H9 (cell line): Measurements from ENCODE around the gene RASL10B. TPM values are rescaled to one million over a fixed set of nuclear protein-coding genes. Genes with fewer than 3 reads are reported as not detected.

ENCODE experiments used
- DNase-seq: peaks from one replicate; pipeline ENCODE4 v3.0.0-alpha.2; 2017
- H2AFZ ChIP-seq: one replicate; pipeline ENCODE4 v1.6.1; 2013; ENCODE audit warnings: mild to moderate bottlenecking, low read length, control low read depth, moderate library complexity
- H2AK5ac ChIP-seq: 2 replicates; pipeline ENCODE4 v1.6.1; 2013; ENCODE audit warnings: low read length, control low read depth, mixed read lengths; ENCODE audit not compliant: insufficient read length
- H2BK120ac ChIP-seq: one replicate; pipeline ENCODE4 v1.6.1; 2013; ENCODE audit warnings: low read depth, mild to moderate bottlenecking, low read length, control low read depth, inconsistent platforms; ENCODE audit not compliant: poor library complexity, severe bottlenecking
- H2BK12ac ChIP-seq: 2 replicates; pipeline ENCODE4 v1.6.1; 2013; ENCODE audit warnings: low read length, control low read depth, mixed read lengths, low read depth; ENCODE audit not compliant: insufficient read length
- H2BK15ac ChIP-seq: 2 replicates; pipeline ENCODE4 v1.6.1; 2013; ENCODE audit warnings: low read depth, low read length, control low read depth
- H2BK20ac ChIP-seq: one replicate; pipeline ENCODE4 v1.6.1; 2013; ENCODE audit warnings: low read depth, mild to moderate bottlenecking, low read length, control low read depth, inconsistent platforms; ENCODE audit not compliant: poor library complexity, severe bottlenecking
- H2BK5ac ChIP-seq: 2 replicates; pipeline ENCODE4 v1.6.1; 2013; ENCODE audit warnings: low read length, control low read depth, mixed read lengths; ENCODE audit not compliant: insufficient read length
- H3K14ac ChIP-seq: 2 replicates; pipeline ENCODE4 v1.6.1; 2013; ENCODE audit warnings: low read length, control low read depth; ENCODE audit not compliant: insufficient read depth
- H3K18ac ChIP-seq: 2 replicates; pipeline ENCODE4 v1.6.1; 2013; ENCODE audit warnings: low read depth, mild to moderate bottlenecking, mixed read lengths, low read length, control low read depth; ENCODE audit not compliant: insufficient read length
- H3K23ac ChIP-seq: 2 replicates; pipeline ENCODE4 v1.6.1; 2013; ENCODE audit warnings: low read length, control low read depth, mixed read lengths, low read depth; ENCODE audit not compliant: insufficient read length
- H3K23me2 ChIP-seq: 2 replicates; pipeline ENCODE4 v1.6.1; 2013; ENCODE audit warnings: low read depth, mild to moderate bottlenecking, mixed read lengths, low read length, control low read depth; ENCODE audit not compliant: insufficient read length, poor library complexity, severe bottlenecking
- H3K27ac ChIP-seq: 2 replicates; pipeline ENCODE4 v1.5.1; 2013; ENCODE audit warnings: low read length, control low read depth, mixed read lengths, low read depth; ENCODE audit not compliant: insufficient read length
- H3K27me3 ChIP-seq: 2 replicates; pipeline ENCODE4 v1.6.1; 2013; ENCODE audit warnings: low read length, control low read depth, inconsistent platforms; ENCODE audit not compliant: insufficient read depth
- H3K4ac ChIP-seq: 2 replicates; pipeline ENCODE4 v1.6.1; 2013; ENCODE audit warnings: low read depth, mild to moderate bottlenecking, control low read depth, inconsistent platforms, low read length, moderate library complexity
- H3K4me1 ChIP-seq: 2 replicates; pipeline ENCODE4 v1.6.1; 2013; ENCODE audit warnings: low read length, control low read depth, inconsistent platforms; ENCODE audit not compliant: insufficient read depth
- H3K4me2 ChIP-seq: 2 replicates; pipeline ENCODE4 v1.6.1; 2013; ENCODE audit warnings: low read length, control low read depth, mixed read lengths; ENCODE audit not compliant: insufficient read length, insufficient read depth
- H3K56ac ChIP-seq: 2 replicates; pipeline ENCODE4 v1.6.1; 2013; ENCODE audit warnings: low read depth, mild to moderate bottlenecking, mixed read lengths, low read length, control low read depth; ENCODE audit not compliant: insufficient read length
- H3K79me1 ChIP-seq: 2 replicates; pipeline ENCODE4 v1.6.1; 2013; ENCODE audit warnings: low read depth, mild to moderate bottlenecking, moderate library complexity, low read length, control low read depth, inconsistent platforms; ENCODE audit not compliant: insufficient read depth, poor library complexity, severe bottlenecking
- H3K79me2 ChIP-seq: 2 replicates; pipeline ENCODE4 v1.6.1; 2013; ENCODE audit warnings: low read length, control low read depth, inconsistent platforms; ENCODE audit not compliant: insufficient read depth
- H3K9ac ChIP-seq: 2 replicates; pipeline ENCODE4 v1.6.1; 2013; ENCODE audit warnings: low read length, control low read depth, mixed read lengths; ENCODE audit not compliant: insufficient read length; ENCODE audit errors: extremely low read depth
- H3K9me3 ChIP-seq: one replicate; pipeline ENCODE4 v1.6.1; 2013; ENCODE audit warnings: low read depth, low read length, inconsistent platforms; ENCODE audit not compliant: control insufficient read depth
- H3T11ph ChIP-seq: one replicate; pipeline ENCODE4 v1.6.1; 2013; ENCODE audit warnings: mild to moderate bottlenecking, low read length, control low read depth, inconsistent platforms
- H4K20me1 ChIP-seq: one replicate; pipeline ENCODE4 v1.6.1; 2013; ENCODE audit not compliant: control insufficient read depth, insufficient read length, insufficient read depth
- H4K5ac ChIP-seq: 2 replicates; pipeline ENCODE4 v1.6.1; 2013; ENCODE audit warnings: low read depth, mild to moderate bottlenecking, mixed read lengths, low read length, control low read depth; ENCODE audit not compliant: insufficient read length
- H4K8ac ChIP-seq: replicated peaks from 2 replicates; pipeline ENCODE4 v1.6.1; 2013; ENCODE audit warnings: low read length, control low read depth, mixed read lengths, low read depth; ENCODE audit not compliant: insufficient read length
- H4K91ac ChIP-seq: 2 replicates; pipeline ENCODE4 v1.6.1; 2013; ENCODE audit warnings: low read depth, mild to moderate bottlenecking, moderate library complexity, mixed read lengths, low read length, control low read depth; ENCODE audit not compliant: insufficient read length
- H3K27ac Mint-ChIP-seq, 3 experiments: 2 replicates in 2 of 3; 3 replicates in 1 of 3; pipeline ENCODE4 v1.8.0; 2020 to 2021; ENCODE audit warnings: mixed read lengths in 3 of 3, mild to moderate bottlenecking in 1 of 3, moderate library complexity in 1 of 3
- H3K27me3 Mint-ChIP-seq: 2 replicates; pipeline ENCODE4 v1.8.0; 2021; ENCODE audit warnings: low read depth, mild to moderate bottlenecking, moderate library complexity, mixed read lengths
- H3K36me3 Mint-ChIP-seq, 3 experiments: 2 replicates in 2 of 3; 3 replicates in 1 of 3; pipeline ENCODE4 v1.8.0; 2020 to 2021; ENCODE audit warnings: low read depth in 3 of 3, mixed read lengths in 3 of 3; ENCODE audit not compliant: insufficient read depth in 1 of 3
- H3K4me1 Mint-ChIP-seq, 2 experiments: 2 replicates each; pipeline ENCODE4 v1.8.0; 2020; ENCODE audit warnings: mixed read lengths in 2 of 2
- H3K4me3 Mint-ChIP-seq, 2 experiments: 2 replicates in 1 of 2; 3 replicates in 1 of 2; pipeline ENCODE4 v1.8.0; 2020 to 2021; ENCODE audit warnings: mild to moderate bottlenecking in 2 of 2, mixed read lengths in 2 of 2, moderate library complexity in 1 of 2
- H3K9me3 Mint-ChIP-seq, 2 experiments: 2 replicates in 1 of 2; 3 replicates in 1 of 2; pipeline ENCODE4 v1.8.0; 2020; ENCODE audit warnings: mild to moderate bottlenecking in 2 of 2, mixed read lengths in 2 of 2, moderate library complexity in 1 of 2
- CTCF ChIP-seq: fragments of 200-600 bp; sonication (generic); conservative IDR thresholded peaks from 3 replicates; pipeline ENCODE4 v1.8.0; 2021; ENCODE audit warnings: antibody characterized with exemption, mild to moderate bottlenecking
- WGBS: extraction: QIAGEN DNeasy Blood & Tissue Kit; methylation state at CpG from one replicate; pipeline ENCODE4 v1.1.7; 2013; ENCODE audit warnings: missing lambda C conversion rate, low lambda C conversion rate, mixed read lengths; ENCODE audit not compliant: insufficient read length; ENCODE audit errors: extremely low coverage; 5-methylcytosine and 5-hydroxymethylcytosine counted together
- total RNA-seq: library from RNA; stranded (reverse); gene quantifications from 2 replicates; pipeline ENCODE4 v1.2.1, GENCODE V29; 2021

Gene RASL10B
- total RNA-seq, 1 experiment from 2014 or later: 15.9 TPM

GRCh38 chr17:35790841-35791240 lies 59.4 kb downstream of the RASL10B start:
- H3T11ph ChIP-seq: no peak overlapping the region
- H4K8ac ChIP-seq: no peak overlapping the region
- no peak overlapping the region for H2BK20ac ChIP-seq
- no peak overlapping the region for H2BK12ac ChIP-seq
- no peaks in the 10 kb centered on the region for H3K9me3 Mint-ChIP-seq
- no peak for TF ChIP-seq CTCF
- H3K4me3 Mint-ChIP-seq: no peak overlapping the region
- no peak overlapping the region for H3K14ac ChIP-seq
- H4K5ac ChIP-seq: no peak overlapping the region
- no peaks in the 10 kb centered on the region for H3K79me2 ChIP-seq
- no peaks in the 10 kb centered on the region for H3K9me3 ChIP-seq
- 0 out of 2 replicates have a peak, but pooled peaks cover 2% of the 10 kb centered on the region for H3K4me1 ChIP-seq
- H2BK5ac ChIP-seq: no peak overlapping the region
- no peak overlapping the region for H2BK120ac ChIP-seq
- peaks cover 81% of the 10 kb centered on the region for H3K27me3 Mint-ChIP-seq
- H3K36me3 Mint-ChIP-seq: no peaks in the 10 kb centered on the region
- no peak overlapping the region for H3K9ac ChIP-seq
- no peak overlapping the region for H4K91ac ChIP-seq
- no peak overlapping the region for H3K18ac ChIP-seq
- DNase-seq: no peak
- peaks cover 6% of the 10 kb centered on the region for H3K23me2 ChIP-seq
- no peak overlapping the region for H3K27ac ChIP-seq
- no peaks in the 10 kb centered on the region for H3K79me1 ChIP-seq
- peaks cover 18% of the 10 kb centered on the region for H3K27me3 ChIP-seq
- H3K27ac Mint-ChIP-seq: no peak overlapping the region
- no CpG with 5 or more reads among the region's 3 CpGs for WGBS
- no peak overlapping the region for H3K4me2 ChIP-seq
- H2BK15ac ChIP-seq: no peak overlapping the region
- H3K56ac ChIP-seq: no peak overlapping the region
- no peak overlapping the region for H3K23ac ChIP-seq
- no peak overlapping the region for H3K4ac ChIP-seq
- peaks cover 6 to 25% of the 10 kb centered on the region in 2 experiments for H3K4me1 Mint-ChIP-seq
- no peaks in the 10 kb centered on the region for H4K20me1 ChIP-seq
- H2AK5ac ChIP-seq: no peak overlapping the region
- H2AFZ ChIP-seq: no peak overlapping the region
